HEK293 (cell line): ENCODE data around the gene PER1.
A peak's percentile ranks its signal among the peaks of the same experiment; 100 is the strongest.

Source experiments
- CTCF ChIA-PET: fragments of 350-600 bp; formaldehyde crosslinking; extraction: SDS; loops from one replicate; lab custom pipeline; 2021; ENCODE audit warnings: antibody characterized with exemption; lab: Yijun Ruan, JAX
- POLR2A ChIA-PET: fragments of 300-600 bp; formaldehyde crosslinking; extraction: SDS; loops from one replicate; lab custom pipeline; 2020; ENCODE audit warnings: antibody characterized with exemption, inconsistent platforms; lab: Yijun Ruan, JAX
- H3K27ac ChIP-seq: fragments of 200-500 bp; sonication (Bioruptor generic); 2 replicates; pipeline ENCODE4 v1.5.1; 2014; ENCODE audit warnings: low read depth, low read length, control low read depth, inconsistent platforms; ENCODE audit errors: extremely low read depth
- H3K36me3 ChIP-seq, 2 experiments: fragments of 200-500 bp in 1 of 2; sonication (Bioruptor generic) in 1 of 2; 1 replicate in 1 of 2; 2 replicates in 1 of 2; pipeline ENCODE4 v1.5.1; 2014 to 2017; ENCODE audit warnings: inconsistent platforms in 2 of 2, low read length in 2 of 2; ENCODE audit not compliant: control insufficient read depth in 2 of 2, insufficient read depth in 1 of 2
- H3K4me1 ChIP-seq: fragments of 200-500 bp; sonication (Bioruptor generic); 2 replicates; pipeline ENCODE4 v1.5.1; 2014; ENCODE audit warnings: mild to moderate bottlenecking, low read length, inconsistent platforms; ENCODE audit not compliant: control insufficient read depth, insufficient read depth
- H3K4me3 ChIP-seq: 2 replicates; pipeline ENCODE4 v1.5.1; 2011; ENCODE audit warnings: low read depth, mild to moderate bottlenecking, control low read depth, low read length, moderate library complexity
- H3K9me3 ChIP-seq: fragments of 200-500 bp; sonication (Bioruptor generic); 2 replicates; pipeline ENCODE4 v1.5.1; 2014; ENCODE audit warnings: low read depth, low read length, inconsistent platforms; ENCODE audit not compliant: control insufficient read depth, insufficient read depth
- FEZF1 ChIP-seq: fragments of 450-650 bp; formaldehyde crosslinking; IDR thresholded peaks from 2 replicates; pipeline ENCODE4 v1.5.1; 2016; ENCODE audit warnings: missing biosample characterization, missing genetic modification characterization
- IKZF3 ChIP-seq: fragments of 450-650 bp; IDR thresholded peaks from 2 replicates; pipeline ENCODE4 v1.5.0; 2018; ENCODE audit warnings: missing biosample characterization, mild to moderate bottlenecking, missing genetic modification characterization, moderate library complexity
- KLF1 ChIP-seq: fragments of 450-650 bp; formaldehyde crosslinking; IDR thresholded peaks from 2 replicates; pipeline ENCODE4 v1.5.1; 2016; ENCODE audit warnings: missing biosample characterization, missing genetic modification characterization
- KLF10 ChIP-seq: fragments of 450-650 bp; IDR thresholded peaks from 2 replicates; pipeline ENCODE4 v1.5.1; 2018; ENCODE audit warnings: missing biosample characterization, mild to moderate bottlenecking, missing genetic modification characterization
- KLF16 ChIP-seq: fragments of 450-650 bp; formaldehyde crosslinking; IDR thresholded peaks from 2 replicates; pipeline ENCODE4 v1.5.1; 2017; ENCODE audit warnings: missing biosample characterization, missing genetic modification characterization
- KLF8 ChIP-seq: fragments of 450-650 bp; formaldehyde crosslinking; IDR thresholded peaks from 2 replicates; pipeline ENCODE4 v1.5.1; 2016; ENCODE audit warnings: missing biosample characterization, missing genetic modification characterization
- MYNN ChIP-seq: fragments of 450-650 bp; formaldehyde crosslinking; IDR thresholded peaks from 2 replicates; pipeline ENCODE4 v1.5.1; 2016; ENCODE audit warnings: missing biosample characterization, missing genetic modification characterization, borderline replicate concordance
- SP3 ChIP-seq: fragments of 450-650 bp; formaldehyde crosslinking; IDR thresholded peaks from 2 replicates; pipeline ENCODE4 v1.5.1; 2016; ENCODE audit warnings: missing biosample characterization, missing genetic modification characterization
- SP7 ChIP-seq: fragments of 450-650 bp; formaldehyde crosslinking; IDR thresholded peaks from 2 replicates; pipeline ENCODE4 v1.5.1; 2016; ENCODE audit warnings: missing biosample characterization, missing genetic modification characterization
- TCF7L2 ChIP-seq: IDR thresholded peaks from 2 replicates; pipeline ENCODE4 v1.6.1; 2011; ENCODE audit warnings: low read depth, mild to moderate bottlenecking, inconsistent platforms, low read length, moderate library complexity, borderline replicate concordance
- ZBTB1 ChIP-seq: fragments of 450-650 bp; formaldehyde crosslinking; IDR thresholded peaks from 2 replicates; pipeline ENCODE4 v1.5.1; 2016; ENCODE audit warnings: missing biosample characterization, missing genetic modification characterization
- ZFP3 ChIP-seq: fragments of 450-650 bp; formaldehyde crosslinking; IDR thresholded peaks from 2 replicates; pipeline ENCODE4 v1.5.1; 2016; ENCODE audit warnings: low read depth, missing biosample characterization, missing genetic modification characterization
- ZNF184 ChIP-seq: fragments of 450-650 bp; IDR thresholded peaks from 2 replicates; pipeline ENCODE4 v1.5.1; 2018; ENCODE audit warnings: missing biosample characterization, mild to moderate bottlenecking, missing genetic modification characterization
- ZNF223 ChIP-seq: fragments of 450-650 bp; formaldehyde crosslinking; IDR thresholded peaks from 2 replicates; pipeline ENCODE4 v1.5.1; 2016; ENCODE audit warnings: missing biosample characterization, missing genetic modification characterization
- ZNF239 ChIP-seq: fragments of 450-650 bp; formaldehyde crosslinking; IDR thresholded peaks from 2 replicates; pipeline ENCODE4 v1.5.1; 2016; ENCODE audit warnings: missing biosample characterization, missing genetic modification characterization
- ZNF292 ChIP-seq: fragments of 450-650 bp; formaldehyde crosslinking; IDR thresholded peaks from 2 replicates; pipeline ENCODE4 v1.5.1; 2016; ENCODE audit warnings: low read depth, missing biosample characterization, missing genetic modification characterization, borderline replicate concordance
- ZNF394 ChIP-seq: fragments of 450-650 bp; formaldehyde crosslinking; IDR thresholded peaks from 2 replicates; pipeline ENCODE4 v1.5.1; 2016; ENCODE audit warnings: missing biosample characterization, missing genetic modification characterization, mild to moderate bottlenecking, moderate library complexity, borderline replicate concordance
- ZNF610 ChIP-seq: fragments of 450-650 bp; formaldehyde crosslinking; IDR thresholded peaks from 2 replicates; pipeline ENCODE4 v1.5.1; 2016; ENCODE audit warnings: missing biosample characterization, missing genetic modification characterization, borderline replicate concordance
- ZNF629 ChIP-seq: fragments of 450-650 bp; formaldehyde crosslinking; IDR thresholded peaks from 2 replicates; pipeline ENCODE4 v1.5.1; 2017; ENCODE audit warnings: missing biosample characterization, missing genetic modification characterization
- ZNF768 ChIP-seq: fragments of 450-650 bp; formaldehyde crosslinking; IDR thresholded peaks from 2 replicates; pipeline ENCODE4 v1.5.1; 2018; ENCODE audit warnings: missing biosample characterization, mild to moderate bottlenecking, missing genetic modification characterization
- ZNF843 ChIP-seq: fragments of 450-650 bp; formaldehyde crosslinking; IDR thresholded peaks from 2 replicates; pipeline ENCODE4 v1.5.1; 2016; ENCODE audit warnings: missing biosample characterization, missing genetic modification characterization
- TF ChIP-seq, protein P1 (sequence below): fragments of 450-650 bp; formaldehyde crosslinking; IDR thresholded peaks from 2 replicates; pipeline ENCODE4 v1.5.1; 2017; ENCODE audit warnings: missing biosample characterization, missing genetic modification characterization
- TF ChIP-seq, protein P2 (sequence below): fragments of 450-650 bp; formaldehyde crosslinking; IDR thresholded peaks from 2 replicates; pipeline ENCODE4 v1.5.1; 2016; ENCODE audit warnings: missing biosample characterization, missing genetic modification characterization
- TF ChIP-seq, protein P3 (sequence below): fragments of 450-650 bp; formaldehyde crosslinking; IDR thresholded peaks from 2 replicates; pipeline ENCODE4 v1.5.1; 2016; ENCODE audit warnings: missing biosample characterization, missing genetic modification characterization
- TF ChIP-seq, protein P4 (sequence below): fragments of 450-650 bp; IDR thresholded peaks from 2 replicates; pipeline ENCODE4 v1.5.1; 2018; ENCODE audit warnings: missing biosample characterization, missing genetic modification characterization
- TF ChIP-seq, protein P5 (sequence below): fragments of 450-650 bp; formaldehyde crosslinking; IDR thresholded peaks from 2 replicates; pipeline ENCODE4 v1.5.1; 2017; ENCODE audit warnings: missing biosample characterization, missing genetic modification characterization

Gene PER1

DNA sequence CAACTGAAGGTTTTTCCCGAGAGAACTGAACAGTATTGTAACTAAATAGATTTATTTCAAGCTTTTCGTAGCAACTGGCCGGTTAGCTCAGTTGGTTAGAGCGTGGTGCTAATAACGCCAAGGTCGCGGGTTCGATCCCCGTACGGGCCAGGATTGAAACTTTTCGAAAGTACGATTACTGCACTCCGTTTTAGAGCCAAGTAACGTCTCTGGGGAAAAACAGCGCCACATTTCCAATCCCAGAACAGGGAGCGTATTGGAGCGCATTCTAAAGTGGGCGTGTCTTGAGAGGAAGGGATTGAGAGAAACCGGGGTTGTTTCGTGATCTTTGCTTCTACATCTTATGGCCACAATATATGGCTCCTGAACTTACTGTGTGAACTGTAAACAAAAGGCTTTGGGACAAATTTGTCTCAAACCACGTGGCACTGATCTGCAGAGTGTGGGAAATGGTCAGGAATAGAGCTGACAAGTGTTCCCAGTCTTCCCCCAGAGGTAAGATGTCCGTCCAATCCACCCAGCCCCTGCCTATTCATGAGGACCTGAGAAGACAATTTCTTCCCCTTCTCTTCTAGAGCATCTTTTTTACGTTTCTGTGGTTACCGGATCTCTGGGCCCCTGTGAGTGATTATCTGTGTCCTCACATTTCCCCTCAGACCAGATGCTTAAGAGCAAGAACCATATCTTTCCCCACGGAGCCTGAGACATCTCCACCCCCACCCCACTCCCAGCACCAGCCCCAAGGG lies 35.5 kb upstream of the PER1 start (continued):
- TF ChIP-seq, protein P1, sequence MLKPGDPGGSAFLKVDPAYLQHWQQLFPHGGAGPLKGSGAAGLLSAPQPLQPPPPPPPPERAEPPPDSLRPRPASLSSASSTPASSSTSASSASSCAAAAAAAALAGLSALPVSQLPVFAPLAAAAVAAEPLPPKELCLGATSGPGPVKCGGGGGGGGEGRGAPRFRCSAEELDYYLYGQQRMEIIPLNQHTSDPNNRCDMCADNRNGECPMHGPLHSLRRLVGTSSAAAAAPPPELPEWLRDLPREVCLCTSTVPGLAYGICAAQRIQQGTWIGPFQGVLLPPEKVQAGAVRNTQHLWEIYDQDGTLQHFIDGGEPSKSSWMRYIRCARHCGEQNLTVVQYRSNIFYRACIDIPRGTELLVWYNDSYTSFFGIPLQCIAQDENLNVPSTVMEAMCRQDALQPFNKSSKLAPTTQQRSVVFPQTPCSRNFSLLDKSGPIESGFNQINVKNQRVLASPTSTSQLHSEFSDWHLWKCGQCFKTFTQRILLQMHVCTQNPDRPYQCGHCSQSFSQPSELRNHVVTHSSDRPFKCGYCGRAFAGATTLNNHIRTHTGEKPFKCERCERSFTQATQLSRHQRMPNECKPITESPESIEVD (tag by site-specific recombination) = no peak
- peak; percentile 66 for TF ChIP-seq KLF8 (tag by site-specific recombination)
- peak; percentile 62; the same call in 1 of the 2 replicates for TF ChIP-seq SP3
- no peak for TF ChIP-seq ZFP3 (tag by site-specific recombination)
- TF ChIP-seq IKZF3 (tag by site-specific recombination) = peak; percentile 95
- peak; percentile 92; the same call in 1 of the 2 replicates for TF ChIP-seq ZNF768 (tag by site-specific recombination)
- TF ChIP-seq ZNF843 (tag by site-specific recombination) = no peak
- TF ChIP-seq, protein P2, sequence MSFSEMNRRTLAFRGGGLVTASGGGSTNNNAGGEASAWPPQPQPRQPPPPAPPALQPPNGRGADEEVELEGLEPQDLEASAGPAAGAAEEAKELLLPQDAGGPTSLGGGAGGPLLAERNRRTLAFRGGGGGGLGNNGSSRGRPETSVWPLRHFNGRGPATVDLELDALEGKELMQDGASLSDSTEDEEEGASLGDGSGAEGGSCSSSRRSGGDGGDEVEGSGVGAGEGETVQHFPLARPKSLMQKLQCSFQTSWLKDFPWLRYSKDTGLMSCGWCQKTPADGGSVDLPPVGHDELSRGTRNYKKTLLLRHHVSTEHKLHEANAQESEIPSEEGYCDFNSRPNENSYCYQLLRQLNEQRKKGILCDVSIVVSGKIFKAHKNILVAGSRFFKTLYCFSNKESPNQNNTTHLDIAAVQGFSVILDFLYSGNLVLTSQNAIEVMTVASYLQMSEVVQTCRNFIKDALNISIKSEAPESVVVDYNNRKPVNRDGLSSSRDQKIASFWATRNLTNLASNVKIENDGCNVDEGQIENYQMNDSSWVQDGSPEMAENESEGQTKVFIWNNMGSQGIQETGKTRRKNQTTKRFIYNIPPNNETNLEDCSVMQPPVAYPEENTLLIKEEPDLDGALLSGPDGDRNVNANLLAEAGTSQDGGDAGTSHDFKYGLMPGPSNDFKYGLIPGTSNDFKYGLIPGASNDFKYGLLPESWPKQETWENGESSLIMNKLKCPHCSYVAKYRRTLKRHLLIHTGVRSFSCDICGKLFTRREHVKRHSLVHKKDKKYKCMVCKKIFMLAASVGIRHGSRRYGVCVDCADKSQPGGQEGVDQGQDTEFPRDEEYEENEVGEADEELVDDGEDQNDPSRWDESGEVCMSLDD (tag by site-specific recombination) = no peak
- TF ChIP-seq ZNF184 (tag by site-specific recombination) = peak; percentile 74
- TF ChIP-seq ZBTB1 (tag by site-specific recombination) = no peak
- TF ChIP-seq KLF1 (tag by site-specific recombination) = peak; percentile 6; the same call in 1 of the 2 replicates
- TF ChIP-seq, protein P3, sequence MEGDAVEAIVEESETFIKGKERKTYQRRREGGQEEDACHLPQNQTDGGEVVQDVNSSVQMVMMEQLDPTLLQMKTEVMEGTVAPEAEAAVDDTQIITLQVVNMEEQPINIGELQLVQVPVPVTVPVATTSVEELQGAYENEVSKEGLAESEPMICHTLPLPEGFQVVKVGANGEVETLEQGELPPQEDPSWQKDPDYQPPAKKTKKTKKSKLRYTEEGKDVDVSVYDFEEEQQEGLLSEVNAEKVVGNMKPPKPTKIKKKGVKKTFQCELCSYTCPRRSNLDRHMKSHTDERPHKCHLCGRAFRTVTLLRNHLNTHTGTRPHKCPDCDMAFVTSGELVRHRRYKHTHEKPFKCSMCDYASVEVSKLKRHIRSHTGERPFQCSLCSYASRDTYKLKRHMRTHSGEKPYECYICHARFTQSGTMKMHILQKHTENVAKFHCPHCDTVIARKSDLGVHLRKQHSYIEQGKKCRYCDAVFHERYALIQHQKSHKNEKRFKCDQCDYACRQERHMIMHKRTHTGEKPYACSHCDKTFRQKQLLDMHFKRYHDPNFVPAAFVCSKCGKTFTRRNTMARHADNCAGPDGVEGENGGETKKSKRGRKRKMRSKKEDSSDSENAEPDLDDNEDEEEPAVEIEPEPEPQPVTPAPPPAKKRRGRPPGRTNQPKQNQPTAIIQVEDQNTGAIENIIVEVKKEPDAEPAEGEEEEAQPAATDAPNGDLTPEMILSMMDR (tag by site-specific recombination) = peak; percentile 76
- no peak for TF ChIP-seq ZNF292 (tag by site-specific recombination)
- no peak for TF ChIP-seq TCF7L2
- TF ChIP-seq ZNF610 (tag by site-specific recombination) = peak; percentile 12; the same call in 1 of the 2 replicates

DNA sequence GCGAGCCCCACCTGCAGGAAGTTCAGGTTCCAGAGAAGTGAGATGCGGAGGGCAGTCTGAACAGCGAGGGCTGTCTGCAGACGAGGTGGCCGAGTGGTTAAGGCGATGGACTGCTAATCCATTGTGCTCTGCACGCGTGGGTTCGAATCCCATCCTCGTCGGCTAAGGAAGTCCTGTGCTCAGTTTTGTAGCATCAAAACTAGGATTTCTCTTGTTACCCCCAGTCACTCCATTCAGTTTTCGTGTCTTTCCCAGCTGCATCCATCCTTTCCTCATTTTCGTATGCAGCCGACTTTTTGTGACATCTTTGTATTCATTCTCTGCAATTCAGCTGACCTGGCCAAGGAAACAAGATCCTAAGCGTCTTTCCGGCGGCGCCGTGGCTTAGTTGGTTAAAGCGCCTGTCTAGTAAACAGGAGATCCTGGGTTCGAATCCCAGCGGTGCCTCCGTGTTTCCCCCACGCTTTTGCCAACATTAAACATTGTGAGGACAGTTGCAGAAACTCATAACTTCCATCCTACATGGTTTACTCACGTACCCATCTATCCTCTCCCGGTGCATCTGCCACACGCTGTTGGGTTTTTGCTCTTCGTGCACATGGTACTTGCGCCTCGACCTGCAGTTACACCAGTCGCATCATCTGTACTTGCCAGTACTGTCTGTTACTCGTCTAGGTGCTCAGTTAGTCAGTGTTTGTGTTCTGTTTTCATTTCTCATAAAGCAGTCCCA lies 34.7 kb upstream of the PER1 start:
- Histone ChIP-seq H3K27ac (peak overlapping the region; percentile 79), H3K4me3 (peak overlapping the region; percentile 86), H3K36me3 (no peaks in the 10 kb centered on the region), H3K9me3 (no peaks in the 10 kb centered on the region), H3K4me1 (peaks cover 13% of the 10 kb centered on the region)
- ChIA-PET CTCF (interaction anchor here (1.0 to 1.9 kb wide), 15 partner anchors 10 to 69 kb away, joined by 3 to 12 read pairs (median 4); partner anchors contain the start of gene ALOXE3), POLR2A (interaction anchor here (1.4 to 13.9 kb wide), 9 partner anchors 10 to 108 kb away, joined by 4 to 394 read pairs (median 12); partner anchors contain the start of genes AURKB, CTC1, PFAS and SLC25A35)
- TF ChIP-seq ZNF629 (tag by site-specific recombination) (peak; percentile 88), ZNF239 (tag by site-specific recombination) (no peak), FEZF1 (tag by site-specific recombination) (peak; percentile 28; the same call in 1 of the 2 replicates), ZNF394 (peak; percentile 79; the same call in 1 of the 2 replicates), ZNF843 (tag by site-specific recombination) (peak; percentile 56), KLF10 (tag by site-specific recombination) (peak; percentile 15), ZNF223 (tag by site-specific recombination) (no peak), KLF16 (peak; percentile 75), IKZF3 (tag by site-specific recombination) (peak; percentile 100), SP7 (tag by site-specific recombination) (peak; percentile 87), MYNN (tag by site-specific recombination) (no peak)
- TF ChIP-seq, protein P4, sequence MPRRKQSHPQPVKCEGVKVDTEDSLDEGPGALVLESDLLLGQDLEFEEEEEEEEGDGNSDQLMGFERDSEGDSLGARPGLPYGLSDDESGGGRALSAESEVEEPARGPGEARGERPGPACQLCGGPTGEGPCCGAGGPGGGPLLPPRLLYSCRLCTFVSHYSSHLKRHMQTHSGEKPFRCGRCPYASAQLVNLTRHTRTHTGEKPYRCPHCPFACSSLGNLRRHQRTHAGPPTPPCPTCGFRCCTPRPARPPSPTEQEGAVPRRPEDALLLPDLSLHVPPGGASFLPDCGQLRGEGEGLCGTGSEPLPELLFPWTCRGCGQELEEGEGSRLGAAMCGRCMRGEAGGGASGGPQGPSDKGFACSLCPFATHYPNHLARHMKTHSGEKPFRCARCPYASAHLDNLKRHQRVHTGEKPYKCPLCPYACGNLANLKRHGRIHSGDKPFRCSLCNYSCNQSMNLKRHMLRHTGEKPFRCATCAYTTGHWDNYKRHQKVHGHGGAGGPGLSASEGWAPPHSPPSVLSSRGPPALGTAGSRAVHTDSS (tag by site-specific recombination) = peak; percentile 4; the same call in 1 of the 2 replicates
- TF ChIP-seq, protein P5, sequence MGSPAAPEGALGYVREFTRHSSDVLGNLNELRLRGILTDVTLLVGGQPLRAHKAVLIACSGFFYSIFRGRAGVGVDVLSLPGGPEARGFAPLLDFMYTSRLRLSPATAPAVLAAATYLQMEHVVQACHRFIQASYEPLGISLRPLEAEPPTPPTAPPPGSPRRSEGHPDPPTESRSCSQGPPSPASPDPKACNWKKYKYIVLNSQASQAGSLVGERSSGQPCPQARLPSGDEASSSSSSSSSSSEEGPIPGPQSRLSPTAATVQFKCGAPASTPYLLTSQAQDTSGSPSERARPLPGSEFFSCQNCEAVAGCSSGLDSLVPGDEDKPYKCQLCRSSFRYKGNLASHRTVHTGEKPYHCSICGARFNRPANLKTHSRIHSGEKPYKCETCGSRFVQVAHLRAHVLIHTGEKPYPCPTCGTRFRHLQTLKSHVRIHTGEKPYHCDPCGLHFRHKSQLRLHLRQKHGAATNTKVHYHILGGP (tag by site-specific recombination) = no peak
